Erythroblast (primary cell): ENCODE measurements around the gene REN.

Experiments used
- GATA1 ChIP-seq: IDR thresholded peaks from 2 replicates; pipeline ENCODE4 v1.6.1; 2011; ENCODE audit warnings: low read depth, mild to moderate bottlenecking, control low read depth, low read length, moderate library complexity
- POLR2A ChIP-seq: IDR thresholded peaks from 2 replicates; pipeline ENCODE4 v1.6.1; 2011; ENCODE audit warnings: mild to moderate bottlenecking, low read length

DNA sequence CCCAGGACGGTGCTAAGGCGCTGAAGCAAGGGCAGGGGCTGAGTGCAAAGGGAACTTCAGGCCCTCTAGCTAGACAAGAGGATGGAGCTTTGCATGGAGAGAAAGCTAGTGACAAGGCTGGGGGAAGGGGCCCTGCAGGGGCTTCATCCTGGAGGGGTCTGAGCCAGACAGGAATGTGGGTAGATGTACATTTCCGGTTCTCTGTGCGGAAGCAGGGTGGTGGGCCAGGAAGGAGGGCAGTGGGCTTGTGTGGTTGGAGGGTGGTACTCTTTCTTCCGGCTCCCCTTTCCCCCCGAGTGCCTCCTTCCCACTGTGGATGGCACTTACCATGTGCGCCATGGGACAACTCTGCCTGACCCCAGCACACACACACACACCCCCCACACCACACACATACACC is 28.6 kb upstream of the REN start:
- no peak for TF ChIP-seq POLR2A
- no peak for TF ChIP-seq GATA1
